Stimulated activated CD4-positive, alpha-beta T cell treated with anti-CD3 and anti-CD28 coated beads, Interleukin-2, amount 100 ng/mL, for 24 hours (primary cell): ENCODE results near the gene RRP9.
A peak's percentile ranks its signal among the peaks of the same experiment; 100 is the strongest.

Experiments
- DNase-seq, 2 donors: peaks; one replicate each; pipeline ENCODE4 v3.0.0-alpha.2; 2020

Gene RRP9

DNA sequence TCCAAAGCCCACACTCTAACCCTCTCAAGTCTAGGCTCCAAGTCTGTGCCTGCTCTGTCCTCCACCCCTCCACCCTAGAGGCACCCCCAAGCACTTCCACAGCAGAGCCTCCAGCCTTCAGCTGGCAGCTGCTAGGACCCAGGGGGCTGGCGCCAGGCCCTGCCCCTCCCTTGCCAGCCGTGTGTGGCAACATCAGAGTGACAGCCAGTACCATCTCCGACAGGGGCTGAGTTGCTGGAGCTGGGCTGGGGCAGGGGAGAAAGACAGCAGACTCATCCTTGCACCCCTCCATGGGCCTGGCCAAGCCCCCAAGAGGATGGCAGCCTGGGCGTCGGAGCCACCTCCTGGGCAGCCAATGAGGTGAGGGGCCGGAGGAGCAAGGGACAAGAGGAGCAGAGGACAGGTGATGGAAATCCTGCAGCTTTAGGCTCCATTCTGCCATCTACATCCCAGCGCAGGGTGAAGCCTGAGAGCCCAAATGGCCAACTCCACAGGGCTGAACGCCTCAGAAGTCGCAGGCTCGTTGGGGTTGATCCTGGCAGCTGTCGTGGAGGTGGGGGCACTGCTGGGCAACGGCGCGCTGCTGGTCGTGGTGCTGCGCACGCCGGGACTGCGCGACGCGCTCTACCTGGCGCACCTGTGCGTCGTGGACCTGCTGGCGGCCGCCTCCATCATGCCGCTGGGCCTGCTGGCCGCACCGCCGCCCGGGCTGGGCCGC, 13.6 kb upstream of the RRP9 start, which contains the start of gene GPR62:
Gene GPR62, plus strand, starts transcription at position 207 of the 718 bp plus-strand sequence. Its CDS starts 272 bp downstream, at position 479.
- no peak for DNase-seq

GRCh38 chr3:51954713-51955112, 13.0 kb upstream of the RRP9 start:
- DNase-seq, result no peak

- no peak for DNase-seq
Measured at GRCh38 chr3:51954105-51954504, 12.4 kb upstream of the RRP9 start.

DNA sequence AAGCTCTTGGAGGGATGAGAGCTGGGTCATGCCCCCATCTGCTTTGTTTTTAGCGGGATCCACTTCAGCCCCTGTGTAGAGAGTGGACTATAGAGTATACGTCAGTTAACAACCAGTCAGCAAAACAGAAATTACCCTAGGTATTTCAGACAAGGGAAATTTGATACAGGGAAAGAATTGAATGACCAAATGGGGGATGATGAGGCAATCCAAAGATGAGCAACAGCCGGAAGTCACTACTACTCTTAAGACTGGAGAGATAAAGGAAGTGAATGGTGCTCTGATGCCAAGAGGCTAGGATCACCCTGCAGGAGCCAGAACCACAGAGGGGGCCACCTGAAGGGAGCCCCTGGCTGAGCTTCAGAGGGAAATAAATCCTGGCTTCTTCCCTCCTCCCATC, 11.7 kb upstream of the RRP9 start:
- DNase-seq, result no peak

DNA sequence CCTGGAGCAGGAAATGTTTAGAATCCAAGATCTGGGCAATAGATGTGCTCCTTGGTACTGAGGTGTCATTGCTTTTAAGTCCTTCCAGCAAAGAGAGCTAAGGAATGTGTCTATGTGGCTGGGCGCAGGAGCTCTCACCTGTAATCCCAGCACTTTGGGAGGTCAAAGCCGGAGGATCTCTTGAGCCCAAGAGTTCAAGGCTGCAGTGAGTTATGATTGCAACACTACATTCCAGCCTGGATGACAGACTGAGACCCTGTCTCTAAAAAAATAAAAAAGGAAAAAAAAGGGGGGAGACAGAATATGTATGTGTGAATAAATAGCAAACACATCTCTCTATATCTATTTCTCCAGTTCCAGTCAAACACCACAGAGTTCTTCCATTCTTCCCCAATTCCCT, 9.2 kb upstream of the RRP9 start:
- DNase-seq, result no peak

DNA sequence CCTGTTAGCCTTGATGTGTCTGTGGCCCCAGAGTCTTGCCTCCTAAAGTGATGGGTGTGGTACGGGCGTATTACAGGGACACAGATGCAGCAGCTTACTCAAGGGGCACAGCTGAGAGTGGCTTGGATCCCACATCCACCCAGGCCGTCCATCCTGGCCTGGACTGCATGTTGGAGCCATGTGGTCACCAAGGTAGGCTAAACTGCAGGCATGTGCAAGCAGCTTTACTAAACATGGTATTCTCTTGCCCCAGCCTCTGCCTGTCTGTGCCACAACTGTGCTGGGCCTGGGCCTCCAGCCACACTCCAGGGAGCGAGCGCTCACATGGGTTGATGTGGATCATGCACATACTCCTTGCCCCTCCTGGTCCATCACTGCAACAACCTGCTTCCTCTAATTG, 7.4 kb upstream of the RRP9 start:
- DNase-seq, result no peak

- DNase-seq, result no peak
Measured at GRCh38 chr3:51948016-51948580, 6.4 kb upstream of the RRP9 start.

DNA sequence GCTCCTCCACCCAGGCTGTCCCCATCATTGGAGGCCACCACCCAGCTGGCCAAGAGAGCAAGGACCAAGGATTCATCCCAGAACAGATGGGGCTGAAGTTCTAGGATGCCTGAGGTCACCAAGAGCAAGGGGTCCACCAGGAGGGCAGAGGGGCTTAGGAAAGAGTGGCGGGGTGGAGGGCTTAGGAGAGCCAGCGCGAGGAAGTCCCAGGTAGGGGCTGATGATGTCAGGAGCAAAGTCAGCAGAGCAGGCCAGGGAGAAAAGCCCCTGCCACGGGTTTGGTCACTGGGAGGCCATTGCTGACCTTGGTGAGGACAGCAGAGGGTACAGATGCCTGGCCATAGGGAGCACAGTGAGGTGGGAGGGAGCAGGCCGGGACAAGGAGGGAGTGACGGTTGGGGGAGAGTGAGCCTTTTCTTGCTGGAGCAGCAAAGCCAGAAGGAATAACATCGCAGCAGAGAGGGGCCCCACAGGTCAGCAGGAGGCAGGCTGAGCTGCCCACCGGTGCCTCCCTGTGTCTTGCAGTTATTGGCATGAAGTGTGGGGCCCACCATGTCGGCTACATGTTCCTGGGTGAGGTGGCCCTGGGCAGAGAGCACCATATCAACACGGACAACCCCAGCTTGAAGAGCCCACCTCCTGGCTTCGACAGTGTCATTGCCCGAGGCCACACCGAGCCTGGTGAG, 5.7 kb upstream of the RRP9 start:
- no peak for DNase-seq

DNA sequence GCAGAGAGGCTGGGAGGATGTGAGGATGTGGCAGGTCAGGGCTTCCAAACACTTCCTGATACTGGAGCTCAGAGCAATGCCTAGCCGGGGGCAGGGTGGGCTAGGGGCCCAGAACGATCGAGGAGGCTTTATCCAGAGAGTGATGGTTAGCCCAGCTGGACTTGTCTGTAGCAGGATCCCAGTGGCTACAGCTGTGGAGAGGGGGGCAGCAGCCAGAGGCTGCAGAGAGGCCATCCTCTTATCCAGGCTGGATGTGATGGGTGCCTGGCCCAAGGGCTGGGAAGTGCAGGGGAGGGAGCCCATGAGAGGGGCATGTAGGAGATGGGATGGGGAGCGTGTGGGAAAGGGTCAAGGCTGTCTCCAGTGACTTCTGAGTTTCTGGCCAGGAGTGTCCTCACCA, 5.1 kb upstream of the RRP9 start:
- no peak for DNase-seq

- no peak for DNase-seq
Measured at GRCh38 chr3:51945926-51946705, 4.4 kb upstream of the RRP9 start.

DNA sequence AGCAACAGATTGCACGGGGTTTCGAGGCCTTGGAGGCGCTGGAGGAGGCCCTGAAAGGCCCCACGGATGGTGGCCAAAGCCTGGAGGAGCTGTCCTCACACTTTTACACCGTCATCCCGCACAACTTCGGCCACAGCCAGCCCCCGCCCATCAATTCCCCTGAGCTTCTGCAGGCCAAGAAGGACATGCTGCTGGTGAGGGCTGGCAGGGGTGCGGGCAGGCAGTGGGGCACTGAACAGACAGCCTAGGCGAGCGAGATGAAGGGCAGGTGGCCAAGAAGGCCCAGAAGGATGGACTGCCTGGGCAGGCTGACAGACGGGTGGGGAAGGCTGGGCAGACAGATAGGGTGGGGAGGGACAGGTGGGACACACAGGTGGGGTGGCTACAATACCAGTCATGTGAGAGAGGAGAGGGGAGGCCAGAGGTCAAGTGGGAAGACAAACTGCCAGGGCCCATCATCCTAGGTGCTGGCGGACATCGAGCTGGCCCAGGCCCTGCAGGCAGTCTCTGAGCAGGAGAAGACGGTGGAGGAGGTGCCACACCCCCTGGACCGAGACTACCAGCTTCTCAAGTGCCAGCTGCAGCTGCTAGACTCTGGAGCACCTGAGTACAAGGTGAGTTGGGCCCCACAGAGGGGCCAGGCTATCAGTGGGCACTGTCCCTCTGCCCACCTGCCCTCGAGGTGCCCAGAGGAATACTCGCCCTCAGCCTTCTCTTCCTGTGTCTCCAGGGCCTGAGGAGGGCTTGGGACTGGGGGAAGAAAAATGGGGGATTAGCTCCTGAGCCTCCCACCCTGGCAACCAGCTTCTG, 3.5 kb upstream of the RRP9 start:
- DNase-seq, result no peak

DNA sequence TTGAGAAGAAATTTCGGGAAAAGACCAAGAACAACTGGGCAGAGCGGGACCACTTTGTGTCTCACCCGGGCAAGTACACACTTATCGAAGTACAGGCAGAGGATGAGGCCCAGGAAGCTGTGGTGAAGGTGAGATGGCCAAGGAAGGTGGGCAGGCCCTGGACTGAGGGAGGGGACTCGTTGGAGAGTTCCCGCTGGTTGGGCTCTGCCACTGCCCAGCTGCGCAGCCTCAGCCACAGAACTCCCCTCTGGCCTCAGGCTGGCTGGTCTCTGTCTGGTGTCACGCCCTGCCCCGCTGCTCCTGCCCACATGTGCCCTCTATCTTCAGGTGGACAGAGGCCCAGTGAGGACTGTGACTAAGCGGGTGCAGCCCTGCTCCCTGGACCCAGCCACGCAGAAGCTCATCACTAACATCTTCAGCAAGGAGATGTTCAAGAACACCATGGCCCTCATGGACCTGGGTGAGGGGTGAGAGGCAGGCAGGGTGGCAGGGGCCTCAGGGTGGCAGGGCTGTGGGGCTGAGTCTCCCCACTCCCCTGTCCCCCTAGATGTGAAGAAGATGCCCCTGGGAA, 2.8 kb upstream of the RRP9 start:
- DNase-seq, result no peak

- DNase-seq, result no peak
Measured at GRCh38 chr3:51943451-51944391, 2.0 kb upstream of the RRP9 start.

DNA sequence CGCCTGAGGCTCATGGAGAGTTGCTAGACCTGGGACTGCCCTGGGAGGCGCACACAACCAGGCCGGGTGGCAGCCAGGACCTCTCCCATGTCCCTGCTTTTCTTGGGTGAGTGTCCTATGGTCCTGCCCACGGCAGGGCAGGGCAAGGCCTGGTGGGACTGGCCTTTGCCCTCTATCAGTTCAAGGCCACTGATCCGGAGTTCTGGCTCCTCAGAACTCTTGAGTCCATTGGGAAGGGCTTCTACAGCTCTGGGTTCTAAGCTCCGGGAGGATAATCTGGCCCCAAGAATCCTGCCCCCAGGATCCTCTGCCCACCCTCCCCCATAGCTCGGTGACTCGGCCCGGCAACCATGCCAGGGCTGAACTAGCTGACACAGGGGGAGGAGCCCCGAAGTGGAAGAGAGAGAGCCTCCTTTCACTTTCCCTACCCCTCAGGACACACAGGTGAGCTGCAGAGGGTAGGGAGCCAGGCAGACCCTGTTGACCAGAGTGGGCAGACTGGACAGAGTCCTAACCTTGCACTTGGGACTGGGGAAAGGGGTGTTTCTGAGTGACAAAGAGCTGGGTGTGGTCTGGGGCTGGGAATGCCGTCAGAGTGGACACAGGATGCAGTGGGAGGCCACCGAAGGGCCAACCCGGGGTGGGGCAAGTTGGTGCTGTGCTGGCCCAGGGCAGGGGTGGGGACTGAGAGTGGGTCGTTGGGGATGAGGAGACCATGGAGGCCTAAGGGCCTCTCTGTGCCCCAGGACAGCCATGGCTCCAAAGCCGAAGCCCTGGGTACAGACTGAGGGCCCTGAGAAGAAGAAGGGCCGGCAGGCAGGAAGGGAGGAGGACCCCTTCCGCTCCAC, 1.1 kb upstream of the RRP9 start:
- peak; percentile 66 to 70 for DNase-seq

- DNase-seq, result no peak
Measured at GRCh38 chr3:51941463-51941797, 274 bp downstream of the RRP9 start.

- DNase-seq, result peak in 1 of 2 donors; percentile 19
Measured at GRCh38 chr3:51940648-51941462, 849 bp downstream of the RRP9 start.

DNA sequence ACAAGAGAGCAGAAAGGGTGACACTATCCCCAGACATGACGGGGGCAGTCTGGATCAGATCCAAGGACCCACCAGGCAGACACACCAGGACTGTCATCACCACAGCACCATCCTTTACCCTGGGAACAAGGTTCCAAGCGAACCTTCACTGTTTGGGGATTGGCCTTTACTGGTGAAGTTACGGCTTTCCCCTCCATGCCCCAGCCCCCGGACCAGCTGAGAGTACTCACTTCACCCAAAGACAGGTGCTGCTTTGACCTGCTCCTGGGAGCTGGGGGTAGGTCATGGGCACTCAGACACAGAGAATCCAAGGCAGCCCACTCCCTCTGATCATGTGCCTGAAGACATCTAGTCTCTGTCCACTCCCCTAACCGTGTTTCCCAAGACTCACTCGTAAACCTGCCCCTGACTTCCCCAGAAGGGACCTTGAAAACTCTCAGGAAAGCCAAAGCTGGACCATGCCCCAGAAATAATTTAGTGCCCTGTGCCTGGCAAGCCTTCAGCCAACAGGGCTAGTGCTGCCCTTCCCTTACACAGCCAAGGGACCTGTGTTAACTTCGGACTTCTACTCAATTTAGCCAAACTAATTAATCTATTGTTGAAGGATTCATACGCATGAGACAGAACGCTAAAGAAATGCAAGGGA, 2.8 kb downstream of the RRP9 start:
- DNase-seq, result no peak

GRCh38 chr3:51937611-51938450, 3.9 kb downstream of the RRP9 start:
- no peak for DNase-seq
